Gastroesophageal sphincter (tissue), 3 donors: ENCODE measurements around the gene RTN4R.

ENCODE experiments used
- CTCF ChIP-seq, 4 experiments: fragments of 200-600 bp in 2 of 4; fragments of 450-650 bp in 2 of 4; sonication (generic) in 1 of 4; IDR thresholded peaks; one replicate each; pipeline ENCODE4 v1.5.1; 2017 to 2019; ENCODE audit warnings: antibody characterized with exemption in 4 of 4, mild to moderate bottlenecking in 2 of 4, moderate library complexity in 2 of 4
- EP300 ChIP-seq: sonication (generic); formaldehyde crosslinking; IDR thresholded peaks from one replicate; pipeline ENCODE4 v1.6.1; 2017; ENCODE audit warnings: antibody characterized with exemption, mild to moderate bottlenecking
- POLR2A ChIP-seq, 2 donors: fragments of 450-650 bp; IDR thresholded peaks; one replicate each; pipeline ENCODE4 v1.6.1; 2017; ENCODE audit warnings: antibody characterized with exemption in 2 of 2, mild to moderate bottlenecking in 2 of 2, moderate library complexity in 1 of 2
- POLR2AphosphoS5 ChIP-seq: sonication (generic); formaldehyde crosslinking; IDR thresholded peaks from one replicate; pipeline ENCODE4 v1.6.1; 2017; ENCODE audit warnings: antibody characterized with exemption

DNA sequence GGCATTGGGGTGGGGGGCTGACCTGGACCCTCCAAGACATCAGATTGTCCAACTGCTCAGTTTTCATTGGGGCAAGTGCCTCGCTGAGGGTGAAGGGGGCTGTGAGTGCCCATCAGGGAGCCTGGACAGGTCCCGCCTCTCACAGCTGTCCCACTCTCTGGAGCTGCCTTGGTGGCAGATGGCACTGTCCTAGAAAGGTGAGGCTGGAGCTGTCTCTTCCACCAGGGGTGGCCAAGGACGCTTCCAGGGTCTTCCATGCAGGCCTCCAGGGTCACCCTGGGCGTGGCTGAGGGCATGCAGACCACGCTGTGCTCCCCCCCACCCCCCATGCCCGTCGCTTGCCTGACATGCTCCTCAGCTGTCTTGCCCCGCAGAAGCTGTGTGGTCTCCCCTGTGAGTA, 63.8 kb downstream of the RTN4R start:
- TF ChIP-seq CTCF (IDR thresholded peaks at IDR 0.05) (no peak), POLR2A (IDR thresholded peaks at IDR 0.05) (no peak), POLR2AphosphoS5 (no peak), EP300 (no peak)
